Astrocyte (in vitro differentiated cells and primary cell): ENCODE measurements around the gene RASL10A. TPM values are rescaled to one million over a fixed set of nuclear protein-coding genes. Genes with fewer than 3 reads are reported as not detected.

Experiments used
- DNase-seq: peaks from one replicate; pipeline ENCODE4 v3.0.0-alpha.2; 2010; ENCODE audit warnings: low read depth
- FAIRE-seq: peaks from 2 replicates; lab custom pipeline; 2011; peaks lifted over from hg19 to GRCh38; lab: Jason Lieb, UNC
- H2AFZ ChIP-seq: 2 replicates; pipeline ENCODE4 v1.6.0; 2012; ENCODE audit warnings: low read depth, low read length, inconsistent platforms
- H3K27ac ChIP-seq: 2 replicates; pipeline ENCODE4 v1.5.1; 2011; ENCODE audit warnings: low read depth, low read length, inconsistent platforms
- H3K27me3 ChIP-seq: 2 replicates; pipeline ENCODE4 v1.6.0; 2011; ENCODE audit warnings: low read length, inconsistent platforms; ENCODE audit not compliant: insufficient read depth
- H3K36me3 ChIP-seq: 2 replicates; pipeline ENCODE4 v1.5.1; 2011; ENCODE audit warnings: low read length, inconsistent platforms; ENCODE audit not compliant: insufficient read depth
- H3K4me1 ChIP-seq: 2 replicates; pipeline ENCODE4 v1.5.1; 2011; ENCODE audit warnings: low read length, inconsistent platforms; ENCODE audit not compliant: insufficient read depth
- H3K4me2 ChIP-seq: 2 replicates; pipeline ENCODE4 v1.6.0; 2012; ENCODE audit warnings: low read length, inconsistent platforms
- H3K4me3 ChIP-seq: 2 replicates; pipeline ENCODE4 v1.5.1; 2011; ENCODE audit warnings: low read depth, mild to moderate bottlenecking, low read length, inconsistent platforms; ENCODE audit not compliant: insufficient read depth
- H3K79me2 ChIP-seq: 2 replicates; pipeline ENCODE4 v1.6.0; 2012; ENCODE audit warnings: mild to moderate bottlenecking, low read length, inconsistent platforms; ENCODE audit not compliant: insufficient read depth
- H3K9ac ChIP-seq: 2 replicates; pipeline ENCODE4 v1.6.0; 2012; ENCODE audit warnings: mild to moderate bottlenecking, low read length, inconsistent platforms
- H3K9me3 ChIP-seq: 2 replicates; pipeline ENCODE4 v1.5.1; 2012; ENCODE audit warnings: low read depth, mild to moderate bottlenecking, low read length, inconsistent platforms; ENCODE audit not compliant: insufficient read depth
- H4K20me1 ChIP-seq: 2 replicates; pipeline ENCODE4 v1.6.0; 2012; ENCODE audit warnings: low read length, inconsistent platforms; ENCODE audit not compliant: insufficient read depth
- H3K27ac Mint-ChIP-seq: one replicate; pipeline ENCODE4 v1.8.0; 2021; ENCODE audit warnings: mild to moderate bottlenecking, mixed read lengths; ENCODE audit not compliant: unreplicated experiment
- H3K27me3 Mint-ChIP-seq: one replicate; pipeline ENCODE4 v1.8.0; 2021; ENCODE audit warnings: low read depth, mixed read lengths; ENCODE audit not compliant: unreplicated experiment
- H3K36me3 Mint-ChIP-seq: one replicate; pipeline ENCODE4 v1.8.0; 2021; ENCODE audit warnings: low read depth, mixed read lengths; ENCODE audit not compliant: unreplicated experiment
- H3K4me1 Mint-ChIP-seq: one replicate; pipeline ENCODE4 v1.8.0; 2021; ENCODE audit warnings: low read depth, mixed read lengths; ENCODE audit not compliant: unreplicated experiment
- H3K4me3 Mint-ChIP-seq: one replicate; pipeline ENCODE4 v1.8.0; 2021; ENCODE audit warnings: mild to moderate bottlenecking, moderate library complexity, mixed read lengths; ENCODE audit not compliant: unreplicated experiment
- H3K9me3 Mint-ChIP-seq: one replicate; pipeline ENCODE4 v1.8.0; 2021; ENCODE audit warnings: mild to moderate bottlenecking, mixed read lengths; ENCODE audit not compliant: unreplicated experiment
- CTCF ChIP-seq: IDR thresholded peaks from 2 replicates; pipeline ENCODE4 v1.5.1; 2011; ENCODE audit warnings: low read depth, mild to moderate bottlenecking, inconsistent platforms, low read length, moderate library complexity; ENCODE audit not compliant: insufficient read depth
- EZH2 ChIP-seq: IDR thresholded peaks from 2 replicates; pipeline ENCODE4 v1.6.1; 2012; ENCODE audit warnings: mild to moderate bottlenecking, low read length, inconsistent platforms; ENCODE audit not compliant: insufficient read depth
- total RNA-seq: library from RNA; stranded (reverse); gene quantifications from 2 replicates; pipeline ENCODE4 v1.2.1, GENCODE V29; 2021

Gene RASL10A
- total RNA-seq, 1 donor from 2014 or later = 1.5 TPM

GRCh38 chr22:29320546-29320945 lies 5.0 kb upstream of the RASL10A start:
- no peaks in the 10 kb centered on the region for H3K9me3 ChIP-seq
- no peak overlapping the region for H3K4me3 Mint-ChIP-seq
- H3K36me3 Mint-ChIP-seq = peaks cover 6% of the 10 kb centered on the region
- peaks cover 16% of the 10 kb centered on the region for H3K27me3 Mint-ChIP-seq
- no peak overlapping the region for H3K27ac Mint-ChIP-seq
- H2AFZ ChIP-seq = no peak overlapping the region
- DNase-seq (no peak), FAIRE-seq (no peak)
- H3K36me3 ChIP-seq = no peaks in the 10 kb centered on the region
- no peak overlapping the region for H3K27ac ChIP-seq
- no peaks in the 10 kb centered on the region for H3K4me1 ChIP-seq
- H4K20me1 ChIP-seq = no peaks in the 10 kb centered on the region
- no peaks in the 10 kb centered on the region for H3K4me1 Mint-ChIP-seq
- no peak overlapping the region for H3K4me2 ChIP-seq
- no peak overlapping the region for H3K4me3 ChIP-seq
- TF ChIP-seq EZH2 = no peak
- TF ChIP-seq CTCF = peak; percentile 17
- H3K9me3 Mint-ChIP-seq = no peaks in the 10 kb centered on the region
- no peak overlapping the region for H3K9ac ChIP-seq
- H3K27me3 ChIP-seq = peaks cover 13% of the 10 kb centered on the region
- H3K79me2 ChIP-seq = no peaks in the 10 kb centered on the region

DNA sequence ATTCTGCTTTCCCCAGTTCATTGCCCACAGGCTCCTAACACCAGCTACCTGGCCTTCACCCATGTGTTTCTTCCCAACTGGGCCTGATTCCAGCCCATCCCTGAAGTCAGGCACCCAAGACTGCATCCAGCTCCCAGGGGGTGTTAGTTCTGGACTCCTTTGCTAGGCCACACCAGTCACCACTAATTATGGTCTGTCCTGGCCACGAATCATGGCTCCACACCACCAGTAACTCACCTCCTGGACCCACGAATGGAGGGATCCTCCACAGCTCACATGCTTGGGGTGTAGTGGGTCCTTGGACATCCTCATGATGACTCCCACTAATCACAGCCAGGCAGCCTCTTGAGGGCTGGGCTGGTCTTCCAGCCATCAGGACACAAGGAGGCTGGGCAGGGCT lies 3.6 kb upstream of the RASL10A start:
- no peaks in the 10 kb centered on the region for H3K9me3 Mint-ChIP-seq
- Histone ChIP-seq H3K4me3 (no peak overlapping the region), H3K27ac (no peak overlapping the region), H3K27me3 (peaks cover 22% of the 10 kb centered on the region), H3K79me2 (no peaks in the 10 kb centered on the region), H3K9me3 (no peaks in the 10 kb centered on the region), H2AFZ (no peak overlapping the region), H3K4me2 (no peak overlapping the region), H4K20me1 (peaks cover 5% of the 10 kb centered on the region), H3K4me1 (peaks cover 2% of the 10 kb centered on the region), H3K36me3 (no peaks in the 10 kb centered on the region), H3K9ac (no peak overlapping the region)
- H3K36me3 Mint-ChIP-seq = peaks cover 5% of the 10 kb centered on the region
- peaks cover 23% of the 10 kb centered on the region for H3K27me3 Mint-ChIP-seq
- peaks cover 4% of the 10 kb centered on the region for H3K4me1 Mint-ChIP-seq
- DNase-seq (no peak), FAIRE-seq (no peak)
- H3K4me3 Mint-ChIP-seq = no peak overlapping the region
- H3K27ac Mint-ChIP-seq = no peak overlapping the region
- TF ChIP-seq CTCF (no peak), EZH2 (no peak)

DNA sequence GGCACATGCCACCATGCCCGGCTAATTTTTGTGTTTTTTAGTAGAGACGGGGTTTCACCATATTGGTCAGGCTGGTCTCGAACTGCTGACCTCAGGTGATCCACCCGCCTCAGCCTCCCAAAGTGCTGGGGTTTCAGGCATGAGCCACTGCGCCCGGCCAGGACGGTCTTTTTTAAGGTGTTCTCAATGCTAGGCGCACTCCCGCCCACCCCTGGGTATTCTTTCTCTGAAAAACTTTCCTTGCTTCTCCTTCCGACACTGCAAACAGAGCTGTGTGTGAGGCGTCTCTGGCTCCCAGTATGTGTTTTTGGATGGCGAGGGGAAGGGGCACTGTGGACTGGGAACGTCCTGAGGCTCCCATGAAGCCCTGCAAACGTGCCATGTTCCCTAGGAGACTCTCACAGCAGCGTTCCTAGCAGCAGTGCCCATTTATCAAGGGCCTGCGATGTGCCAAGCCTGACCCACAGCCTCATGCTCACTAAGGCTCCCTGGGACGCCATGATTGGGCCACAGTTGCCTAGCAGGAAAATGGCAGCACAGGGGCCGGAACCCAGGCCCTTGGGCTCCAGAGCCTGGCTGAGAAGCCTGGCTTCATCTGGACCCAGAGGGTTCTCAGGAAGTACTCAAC lies 2.4 kb upstream of the RASL10A start:
- H3K27me3 ChIP-seq = peaks cover 33% of the 10 kb centered on the region
- H3K27me3 Mint-ChIP-seq = peaks cover 32% of the 10 kb centered on the region
- TF ChIP-seq CTCF (no peak), EZH2 (no peak)
- peaks cover 8% of the 10 kb centered on the region for H3K36me3 Mint-ChIP-seq
- no peaks in the 10 kb centered on the region for H3K36me3 ChIP-seq
- peaks cover 12% of the 10 kb centered on the region for H4K20me1 ChIP-seq
- no peak overlapping the region for H3K4me2 ChIP-seq
- DNase-seq = no peak
- no peaks in the 10 kb centered on the region for H3K9me3 Mint-ChIP-seq
- no peaks in the 10 kb centered on the region for H3K79me2 ChIP-seq
- H3K9me3 ChIP-seq = no peaks in the 10 kb centered on the region
- peaks cover 4% of the 10 kb centered on the region for H3K4me1 Mint-ChIP-seq
- no peak overlapping the region for H3K4me3 ChIP-seq
- peaks cover 7% of the 10 kb centered on the region for H3K4me1 ChIP-seq
- H2AFZ ChIP-seq = no peak overlapping the region
- no peak overlapping the region for H3K9ac ChIP-seq
- H3K27ac ChIP-seq = no peak overlapping the region
- no peak overlapping the region for H3K27ac Mint-ChIP-seq
- H3K4me3 Mint-ChIP-seq = no peak overlapping the region
- FAIRE-seq = no peak
